ENCODE data around the gene AVPI1.
"Not testable (repeated sequence)": the region's sequence is repeated elsewhere in the genome, so short reads cannot be mapped to it uniquely, and the experiment has no call there.

The AVPI1 gene

GRCh38 chr10:97682042-97682441 lies 5.0 kb downstream of the AVPI1 start:
- DNase-seq: no peak

- DNase-seq: no peak
These were observed 7.4 kb downstream of the AVPI1 start for GRCh38 chr10:97679594-97679993.

- peak; percentile 61 to 67 for DNase-seq
These were observed 10.1 kb downstream of the AVPI1 start for GRCh38 chr10:97676770-97677581.

GRCh38 chr10:97675222-97675621 lies 11.8 kb downstream of the AVPI1 start:
- no peak for DNase-seq

GRCh38 chr10:97673736-97674525 lies 13.1 kb downstream of the AVPI1 start:
- DNase-seq: no peak

- no peak for DNase-seq
These were observed 17.5 kb downstream of the AVPI1 start for GRCh38 chr10:97669571-97669970.

- DNase-seq: no peak
These were observed 19.6 kb downstream of the AVPI1 start for GRCh38 chr10:97667463-97667862.

GRCh38 chr10:97666992-97667391 lies 20.0 kb downstream of the AVPI1 start:
- DNase-seq: no peak

GRCh38 chr10:97664282-97664850 lies 22.7 kb downstream of the AVPI1 start:
- DNase-seq: no peak

- DNase-seq: no peak
These were observed 27.5 kb downstream of the AVPI1 start for GRCh38 chr10:97659589-97659988.

- no peak for DNase-seq
These were observed 30.3 kb downstream of the AVPI1 start for GRCh38 chr10:97656777-97657176.

GRCh38 chr10:97651773-97652172 lies 35.3 kb downstream of the AVPI1 start:
- DNase-seq: no peak

GRCh38 chr10:97650726-97651125 lies 36.3 kb downstream of the AVPI1 start:
- DNase-seq: no peak

- not testable (repeated sequence) for DNase-seq
These were observed 37.7 kb downstream of the AVPI1 start for GRCh38 chr10:97649405-97649750.

GRCh38 chr10:97648562-97649404 lies 38.3 kb downstream of the AVPI1 start:
- DNase-seq: peak; percentile 46 to 58

GRCh38 chr10:97647556-97647955 lies 39.5 kb downstream of the AVPI1 start:
- DNase-seq: no peak

- DNase-seq: no peak
These were observed 42.1 kb downstream of the AVPI1 start for GRCh38 chr10:97644936-97645335.

- DNase-seq: no peak
These were observed 43.5 kb downstream of the AVPI1 start for GRCh38 chr10:97643441-97643985.

GRCh38 chr10:97642471-97643159 lies 44.4 kb downstream of the AVPI1 start:
- not testable (repeated sequence) for DNase-seq

GRCh38 chr10:97640868-97641811 lies 45.9 kb downstream of the AVPI1 start:
- peak; percentile 4 to 35 for DNase-seq
